ENCODE data around the gene SNRNP35. TPM values are rescaled to one million over a fixed set of nuclear protein-coding genes. Genes with fewer than 3 reads are reported as not detected.

The SNRNP35 gene
- total and polyA plus RNA-seq, 2 of the 8 experiments (the other 6 are each of a cell fraction or from before 2014, with no cell fraction given), result 8.0 to 16.9 TPM

- TF ChIP-seq CHD7 (IDR thresholded peaks at IDR 0.05; ENCODE audit: insufficient replicate concordance, low read length), result no peak
- TF ChIP-seq GABPA (IDR thresholded peaks at IDR 0.05; ENCODE audit: borderline replicate concordance, insufficient read depth, low read length), result no peak
- no peak for TF ChIP-seq MAX (IDR thresholded peaks at IDR 0.05)
- TF ChIP-seq CTBP2 (IDR thresholded peaks at IDR 0.05; ENCODE audit: borderline replicate concordance, insufficient read depth, insufficient read length, low read length), result no peak
- no peak for TF ChIP-seq PHF8 (conservative IDR thresholded peaks at IDR 0.05; ENCODE audit: low read depth, low read length)
- TF ChIP-seq JUN (IDR thresholded peaks at IDR 0.05; ENCODE audit: low read depth, low read length), result no peak
- TF ChIP-seq ATF3 (IDR thresholded peaks at IDR 0.05; ENCODE audit: insufficient read depth, low read depth, low read length), result no peak
These were observed 41.4 kb downstream of the SNRNP35 start (continued) for GRCh38 chr12:123499332-123499731.

Measured in H1 (cell line).